Calu3 (cell line): ENCODE data around the gene VARS1. TPM values are rescaled to one million over a fixed set of nuclear protein-coding genes. Genes with fewer than 3 reads are reported as not detected.
A peak's percentile ranks its signal among the peaks of the same experiment; 100 is the strongest.
"Not testable (repeated sequence)": the region's sequence is repeated elsewhere in the genome, so short reads cannot be mapped to it uniquely, and the experiment has no call there.

Experiments used
- BruUV-seq: library from RNA; stranded (reverse); fragments of 400-500 nt; replicated peaks from 2 replicates; lab custom pipeline; 2021; lab: Mats Ljungman, UMichigan
- CTCF ChIA-PET: fragments of 300-600 bp; sonication (Branson Sonifier 250); formaldehyde crosslinking; loops from one replicate; lab custom pipeline; 2022; ENCODE audit warnings: antibody characterized with exemption; lab: Charles Lee
- DNase-seq: peaks from one replicate; pipeline ENCODE4 v3.0.0; 2022
- H3K27ac Mint-ChIP-seq: one replicate; pipeline ENCODE4 v1.8.0; 2022; ENCODE audit warnings: mixed read lengths; ENCODE audit not compliant: unreplicated experiment
- H3K27me3 Mint-ChIP-seq: one replicate; pipeline ENCODE4 v1.8.0; 2022; ENCODE audit warnings: mixed read lengths; ENCODE audit not compliant: unreplicated experiment
- H3K36me3 Mint-ChIP-seq: one replicate; pipeline ENCODE4 v1.8.0; 2022; ENCODE audit warnings: mild to moderate bottlenecking, moderate library complexity, mixed read lengths; ENCODE audit not compliant: insufficient read depth, unreplicated experiment
- H3K4me1 Mint-ChIP-seq: one replicate; pipeline ENCODE4 v1.8.0; 2022; ENCODE audit warnings: mild to moderate bottlenecking, low read depth, mixed read lengths; ENCODE audit not compliant: unreplicated experiment
- H3K4me3 Mint-ChIP-seq: one replicate; pipeline ENCODE4 v1.8.0; 2022; ENCODE audit warnings: mild to moderate bottlenecking, low read depth, moderate library complexity, mixed read lengths; ENCODE audit not compliant: unreplicated experiment
- H3K9me3 Mint-ChIP-seq: one replicate; pipeline ENCODE4 v1.8.0; 2022; ENCODE audit warnings: low read depth, mixed read lengths; ENCODE audit not compliant: unreplicated experiment
- CTCF ChIP-seq: fragments of 200-600 bp; IDR thresholded peaks from one replicate; pipeline ENCODE4 v1.8.0; 2022; ENCODE audit warnings: antibody characterized with exemption; ENCODE audit not compliant: unreplicated experiment
- intact Hi-C: fragments of 100-400 bp; cut with micrococcal nuclease; formaldehyde crosslinking; loops from one replicate; pipeline ENCODE4 v1.10.0; 2022; ENCODE audit not compliant: unreplicated experiment
- total RNA-seq: library from RNA; stranded (reverse); gene quantifications from 2 replicates; pipeline ENCODE4 v1.2.3, GENCODE V29; 2022

The VARS1 gene
- total RNA-seq, 1 experiment from 2014 or later = 316 TPM

DNA sequence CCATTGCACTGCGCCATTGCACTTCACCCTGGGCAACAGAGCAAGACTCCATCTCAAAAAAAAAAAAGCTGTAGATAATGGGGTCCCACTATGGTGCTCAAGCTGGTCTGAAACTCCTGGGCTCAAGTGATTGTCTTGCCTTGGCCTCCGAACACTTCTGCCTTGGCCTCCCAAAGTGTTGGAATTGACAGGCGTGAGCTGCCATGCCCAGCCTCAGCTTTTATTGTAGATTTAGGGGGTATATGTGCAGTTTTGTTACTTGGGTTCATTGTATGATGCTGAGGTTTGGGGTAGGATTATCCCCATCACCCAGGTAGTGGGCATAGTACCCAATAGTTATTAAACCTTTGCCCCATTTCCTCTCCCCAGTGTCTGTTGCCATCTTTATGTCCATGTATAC lies 43.4 kb upstream of the VARS1 start:
- no peak for TF ChIP-seq CTCF
- no peak for DNase-seq
- peaks cover 44% of the 10 kb centered on the region for H3K4me1 Mint-ChIP-seq
- CTCF ChIA-PET = interaction anchor here (0.6 to 1.6 kb wide), 4 partner anchors 24 to 69 kb away, joined by 3 to 5 read pairs (median 3); partner anchors contain the start of genes LSM2 and NEU1
- no peaks in the 10 kb centered on the region for H3K9me3 Mint-ChIP-seq
- H3K27ac Mint-ChIP-seq = peak overlapping the region; percentile 33
- H3K27me3 Mint-ChIP-seq = no peaks in the 10 kb centered on the region
- peak overlapping the region; percentile 89 for H3K4me3 Mint-ChIP-seq
- intact Hi-C loops = no loop called here
- peaks cover 100% of the 10 kb centered on the region for H3K36me3 Mint-ChIP-seq
- no TSS peak for BruUV-seq

DNA sequence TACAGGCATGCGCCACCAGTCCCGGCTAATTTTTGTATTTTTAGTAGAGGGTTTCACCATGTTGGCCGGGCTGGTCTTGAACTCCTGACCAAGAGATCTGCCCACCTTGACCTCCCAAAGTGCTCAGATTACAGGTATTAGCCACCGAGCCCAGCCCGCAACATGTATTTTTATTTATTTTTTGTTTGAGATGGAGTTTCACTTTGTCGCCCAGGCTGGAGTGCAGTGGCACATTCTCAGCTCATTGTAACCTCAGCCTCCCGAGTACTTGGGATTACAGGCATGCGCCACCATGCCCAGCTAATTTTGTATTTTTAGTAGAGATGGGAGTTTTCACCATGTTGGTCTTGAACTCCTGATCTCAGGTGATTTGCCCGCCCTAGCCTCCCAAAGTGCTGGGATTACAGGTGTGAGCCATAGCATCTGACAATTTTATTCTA lies 42.6 kb upstream of the VARS1 start:
- intact Hi-C loops, BruUV-seq, H3K9me3 Mint-ChIP-seq, DNase-seq, H3K27ac Mint-ChIP-seq, H3K27me3 Mint-ChIP-seq: not testable (repeated sequence)
- H3K4me3 Mint-ChIP-seq = peak overlapping the region; percentile 89
- CTCF ChIA-PET = interaction anchor here (0.7 to 1.6 kb wide), 3 partner anchors 25 to 68 kb away, joined by 3 to 5 read pairs (median 4); partner anchors contain the start of gene NEU1
- peaks cover 100% of the 10 kb centered on the region for H3K36me3 Mint-ChIP-seq
- peaks cover 45% of the 10 kb centered on the region for H3K4me1 Mint-ChIP-seq

- no TSS peak for BruUV-seq
- intact Hi-C loops = no loop called here
- H3K4me1 Mint-ChIP-seq = peaks cover 45% of the 10 kb centered on the region
- H3K4me3 Mint-ChIP-seq = peak overlapping the region; percentile 89
- CTCF ChIA-PET = interaction anchor here (0.6 to 1.6 kb wide), 5 partner anchors 10 to 198 kb away, joined by 3 to 6 read pairs (median 4); partner anchors contain the start of genes HSPA1B and NEU1
- no peak for TF ChIP-seq CTCF
- no peaks in the 10 kb centered on the region for H3K27me3 Mint-ChIP-seq
- H3K27ac Mint-ChIP-seq = peak overlapping the region; percentile 99
- no peak for DNase-seq
- peaks cover 100% of the 10 kb centered on the region for H3K36me3 Mint-ChIP-seq
- no peaks in the 10 kb centered on the region for H3K9me3 Mint-ChIP-seq
Measured at GRCh38 chr6:31837369-31838113, 42.0 kb upstream of the VARS1 start.

DNA sequence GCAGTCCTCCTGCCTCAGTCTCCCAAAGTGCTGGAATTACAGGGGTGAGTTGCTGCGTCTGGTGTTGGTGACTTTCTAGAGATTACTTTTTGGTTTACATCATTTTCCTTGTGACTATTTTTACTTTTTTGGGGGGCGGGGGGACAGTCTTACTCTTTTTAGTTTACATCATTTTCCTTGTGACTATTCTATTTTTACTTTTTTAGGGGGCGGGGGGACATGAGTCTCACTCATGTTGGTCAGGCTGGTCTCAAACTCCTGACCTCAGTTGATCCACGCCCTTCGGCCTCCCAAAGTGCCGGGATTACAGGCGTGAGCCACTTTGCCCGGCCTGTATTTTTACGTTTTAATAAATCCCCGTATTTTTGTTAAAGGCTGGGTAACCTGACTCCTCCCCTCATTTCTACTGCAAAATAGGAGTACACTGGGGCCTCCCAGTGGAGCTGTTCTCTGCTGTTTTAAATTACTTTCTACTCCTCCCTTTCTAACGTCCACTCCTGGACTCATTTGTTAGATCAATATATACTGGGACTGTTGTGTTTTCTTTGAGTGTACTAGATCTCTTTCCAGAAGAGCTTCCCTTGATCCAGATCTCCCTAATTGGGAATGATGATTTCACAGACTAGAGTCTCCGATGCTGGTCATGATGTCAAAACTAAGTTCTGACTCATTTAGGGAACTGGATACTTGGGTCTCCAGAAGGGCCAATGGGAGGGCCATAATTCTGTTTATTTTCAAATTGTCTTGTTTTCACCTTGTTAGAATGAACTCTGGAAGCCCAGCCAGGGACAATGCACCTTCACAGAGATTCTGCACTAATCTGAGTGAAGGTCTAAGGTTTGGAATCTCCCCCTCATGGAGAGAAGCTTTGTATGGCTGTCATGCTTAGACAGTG lies 41.2 kb upstream of the VARS1 start:
- no TSS peak for BruUV-seq
- CTCF ChIA-PET = interaction anchor here (0.6 to 1.5 kb wide), 4 partner anchors 9 to 910 kb away, joined by 3 to 9 read pairs (median 4); partner anchors contain the start of genes HSPA1B and MSH5
- H3K36me3 Mint-ChIP-seq = peaks cover 100% of the 10 kb centered on the region
- no peaks in the 10 kb centered on the region for H3K9me3 Mint-ChIP-seq
- intact Hi-C loops = no loop called here
- H3K27me3 Mint-ChIP-seq = no peaks in the 10 kb centered on the region
- no peak for DNase-seq
- no peak for TF ChIP-seq CTCF
- peaks cover 39% of the 10 kb centered on the region for H3K4me1 Mint-ChIP-seq
- peak overlapping the region; percentile 89 for H3K4me3 Mint-ChIP-seq
- peak overlapping the region; percentile 99 for H3K27ac Mint-ChIP-seq
